Astrocyte (in vitro differentiated cells and primary cell): ENCODE data around the gene CSK. TPM values are rescaled to one million over a fixed set of nuclear protein-coding genes. Genes with fewer than 3 reads are reported as not detected.

Experiments used
- DNase-seq: peaks from one replicate; pipeline ENCODE4 v3.0.0-alpha.2; 2010; ENCODE audit warnings: low read depth
- FAIRE-seq: peaks from 2 replicates; lab custom pipeline; 2011; peaks lifted over from hg19 to GRCh38; lab: Jason Lieb, UNC
- H2AFZ ChIP-seq: 2 replicates; pipeline ENCODE4 v1.6.0; 2012; ENCODE audit warnings: low read depth, low read length, inconsistent platforms
- H3K27ac ChIP-seq: 2 replicates; pipeline ENCODE4 v1.5.1; 2011; ENCODE audit warnings: low read depth, low read length, inconsistent platforms
- H3K27me3 ChIP-seq: 2 replicates; pipeline ENCODE4 v1.6.0; 2011; ENCODE audit warnings: low read length, inconsistent platforms; ENCODE audit not compliant: insufficient read depth
- H3K36me3 ChIP-seq: 2 replicates; pipeline ENCODE4 v1.5.1; 2011; ENCODE audit warnings: low read length, inconsistent platforms; ENCODE audit not compliant: insufficient read depth
- H3K4me1 ChIP-seq: 2 replicates; pipeline ENCODE4 v1.5.1; 2011; ENCODE audit warnings: low read length, inconsistent platforms; ENCODE audit not compliant: insufficient read depth
- H3K4me2 ChIP-seq: 2 replicates; pipeline ENCODE4 v1.6.0; 2012; ENCODE audit warnings: low read length, inconsistent platforms
- H3K4me3 ChIP-seq: 2 replicates; pipeline ENCODE4 v1.5.1; 2011; ENCODE audit warnings: low read depth, mild to moderate bottlenecking, low read length, inconsistent platforms; ENCODE audit not compliant: insufficient read depth
- H3K79me2 ChIP-seq: 2 replicates; pipeline ENCODE4 v1.6.0; 2012; ENCODE audit warnings: mild to moderate bottlenecking, low read length, inconsistent platforms; ENCODE audit not compliant: insufficient read depth
- H3K9ac ChIP-seq: 2 replicates; pipeline ENCODE4 v1.6.0; 2012; ENCODE audit warnings: mild to moderate bottlenecking, low read length, inconsistent platforms
- H3K9me3 ChIP-seq: 2 replicates; pipeline ENCODE4 v1.5.1; 2012; ENCODE audit warnings: low read depth, mild to moderate bottlenecking, low read length, inconsistent platforms; ENCODE audit not compliant: insufficient read depth
- H4K20me1 ChIP-seq: 2 replicates; pipeline ENCODE4 v1.6.0; 2012; ENCODE audit warnings: low read length, inconsistent platforms; ENCODE audit not compliant: insufficient read depth
- H3K27ac Mint-ChIP-seq: one replicate; pipeline ENCODE4 v1.8.0; 2021; ENCODE audit warnings: mild to moderate bottlenecking, mixed read lengths; ENCODE audit not compliant: unreplicated experiment
- H3K27me3 Mint-ChIP-seq: one replicate; pipeline ENCODE4 v1.8.0; 2021; ENCODE audit warnings: low read depth, mixed read lengths; ENCODE audit not compliant: unreplicated experiment
- H3K36me3 Mint-ChIP-seq: one replicate; pipeline ENCODE4 v1.8.0; 2021; ENCODE audit warnings: low read depth, mixed read lengths; ENCODE audit not compliant: unreplicated experiment
- H3K4me1 Mint-ChIP-seq: one replicate; pipeline ENCODE4 v1.8.0; 2021; ENCODE audit warnings: low read depth, mixed read lengths; ENCODE audit not compliant: unreplicated experiment
- H3K4me3 Mint-ChIP-seq: one replicate; pipeline ENCODE4 v1.8.0; 2021; ENCODE audit warnings: mild to moderate bottlenecking, moderate library complexity, mixed read lengths; ENCODE audit not compliant: unreplicated experiment
- H3K9me3 Mint-ChIP-seq: one replicate; pipeline ENCODE4 v1.8.0; 2021; ENCODE audit warnings: mild to moderate bottlenecking, mixed read lengths; ENCODE audit not compliant: unreplicated experiment
- CTCF ChIP-seq: IDR thresholded peaks from 2 replicates; pipeline ENCODE4 v1.5.1; 2011; ENCODE audit warnings: low read depth, mild to moderate bottlenecking, inconsistent platforms, low read length, moderate library complexity; ENCODE audit not compliant: insufficient read depth
- EZH2 ChIP-seq: IDR thresholded peaks from 2 replicates; pipeline ENCODE4 v1.6.1; 2012; ENCODE audit warnings: mild to moderate bottlenecking, low read length, inconsistent platforms; ENCODE audit not compliant: insufficient read depth
- total RNA-seq: library from RNA; stranded (reverse); gene quantifications from 2 replicates; pipeline ENCODE4 v1.2.1, GENCODE V29; 2021

Gene CSK
- total RNA-seq, 1 donor from 2014 or later, result 49.8 TPM

GRCh38 chr15:74825866-74826265 is 44.0 kb downstream of the CSK start:
- Histone ChIP-seq H3K9me3 (no peaks in the 10 kb centered on the region), H3K4me1 (no peaks in the 10 kb centered on the region), H3K79me2 (no peaks in the 10 kb centered on the region), H3K4me3 (no peak overlapping the region), H3K36me3 (no peaks in the 10 kb centered on the region), H3K27me3 (peaks cover 29% of the 10 kb centered on the region), H3K9ac (no peak overlapping the region), H4K20me1 (peaks cover 5% of the 10 kb centered on the region), H3K4me2 (no peak overlapping the region), H2AFZ (no peak overlapping the region), H3K27ac (no peak overlapping the region)
- Mint-ChIP-seq H3K4me3 (no peak overlapping the region), H3K4me1 (no peaks in the 10 kb centered on the region), H3K27ac (no peak overlapping the region), H3K36me3 (no peaks in the 10 kb centered on the region), H3K9me3 (no peaks in the 10 kb centered on the region), H3K27me3 (peaks cover 70% of the 10 kb centered on the region)
- no peak for TF ChIP-seq EZH2
- TF ChIP-seq CTCF, result no peak
- no peak for FAIRE-seq
- DNase-seq, result no peak

- Histone ChIP-seq H2AFZ (no peak within 1 kb of the TSS), H3K4me2 (no peak within 1 kb of the TSS), H3K27me3 (peaks cover 29% of the 10 kb centered on the region), H3K27ac (no peak within 1 kb of the TSS), H3K79me2 (no peaks in the 10 kb centered on the region), H3K36me3 (no peaks in the 10 kb centered on the region), H4K20me1 (peaks cover 5% of the 10 kb centered on the region), H3K4me1 (no peaks in the 10 kb centered on the region), H3K9ac (no peak within 1 kb of the TSS), H3K4me3 (no peak within 1 kb of the TSS), H3K9me3 (no peaks in the 10 kb centered on the region)
- no peaks in the 10 kb centered on the region for H3K9me3 Mint-ChIP-seq
- no peak for FAIRE-seq
- H3K4me3 Mint-ChIP-seq, result no peak within 1 kb of the TSS
- no peak for DNase-seq
- H3K27me3 Mint-ChIP-seq, result peaks cover 74% of the 10 kb centered on the region
- H3K27ac Mint-ChIP-seq, result no peak within 1 kb of the TSS
- H3K36me3 Mint-ChIP-seq, result no peaks in the 10 kb centered on the region
- no peak for TF ChIP-seq EZH2
- TF ChIP-seq CTCF, result no peak
- H3K4me1 Mint-ChIP-seq, result no peaks in the 10 kb centered on the region
Observed at GRCh38 chr15:74826364-74826819, 44.5 kb downstream of the CSK start, which contains the start of gene CPLX3. TSS of gene CPLX3 (plus strand) at chr15:74826627. CDS start at chr15:74826704, 77 bp downstream.

GRCh38 chr15:74826921-74827320 is 45.0 kb downstream of the CSK start:
- Histone ChIP-seq H3K4me1 (no peaks in the 10 kb centered on the region), H2AFZ (no peak overlapping the region), H3K4me2 (no peak overlapping the region), H3K4me3 (no peak overlapping the region), H3K27me3 (peaks cover 29% of the 10 kb centered on the region), H3K36me3 (no peaks in the 10 kb centered on the region), H3K79me2 (no peaks in the 10 kb centered on the region), H4K20me1 (peaks cover 5% of the 10 kb centered on the region), H3K27ac (no peak overlapping the region), H3K9ac (no peak overlapping the region), H3K9me3 (no peaks in the 10 kb centered on the region)
- peaks cover 72% of the 10 kb centered on the region for H3K27me3 Mint-ChIP-seq
- no peak for TF ChIP-seq CTCF
- TF ChIP-seq EZH2, result peak; percentile 57
- no peaks in the 10 kb centered on the region for H3K9me3 Mint-ChIP-seq
- H3K4me1 Mint-ChIP-seq, result no peaks in the 10 kb centered on the region
- no peak overlapping the region for H3K27ac Mint-ChIP-seq
- FAIRE-seq, result no peak
- no peaks in the 10 kb centered on the region for H3K36me3 Mint-ChIP-seq
- DNase-seq, result no peak
- H3K4me3 Mint-ChIP-seq, result no peak overlapping the region
